HEK293 (cell line): Measurements from ENCODE around the gene ITPR2.
A peak's percentile ranks its signal among the peaks of the same experiment; 100 is the strongest.

Experiments used
- CTCF ChIA-PET: fragments of 350-600 bp; formaldehyde crosslinking; extraction: SDS; loops from one replicate; lab custom pipeline; 2021; ENCODE audit warnings: antibody characterized with exemption; lab: Yijun Ruan, JAX
- POLR2A ChIA-PET: fragments of 300-600 bp; formaldehyde crosslinking; extraction: SDS; loops from one replicate; lab custom pipeline; 2020; ENCODE audit warnings: antibody characterized with exemption, inconsistent platforms; lab: Yijun Ruan, JAX
- H3K27ac ChIP-seq: fragments of 200-500 bp; sonication (Bioruptor generic); 2 replicates; pipeline ENCODE4 v1.5.1; 2014; ENCODE audit warnings: low read depth, low read length, control low read depth, inconsistent platforms; ENCODE audit errors: extremely low read depth
- H3K36me3 ChIP-seq, 2 experiments: fragments of 200-500 bp in 1 of 2; sonication (Bioruptor generic) in 1 of 2; 1 replicate in 1 of 2; 2 replicates in 1 of 2; pipeline ENCODE4 v1.5.1; 2014 to 2017; ENCODE audit warnings: inconsistent platforms in 2 of 2, low read length in 2 of 2; ENCODE audit not compliant: control insufficient read depth in 2 of 2, insufficient read depth in 1 of 2
- H3K4me1 ChIP-seq: fragments of 200-500 bp; sonication (Bioruptor generic); 2 replicates; pipeline ENCODE4 v1.5.1; 2014; ENCODE audit warnings: mild to moderate bottlenecking, low read length, inconsistent platforms; ENCODE audit not compliant: control insufficient read depth, insufficient read depth
- H3K4me3 ChIP-seq: 2 replicates; pipeline ENCODE4 v1.5.1; 2011; ENCODE audit warnings: low read depth, mild to moderate bottlenecking, control low read depth, low read length, moderate library complexity
- H3K9me3 ChIP-seq: fragments of 200-500 bp; sonication (Bioruptor generic); 2 replicates; pipeline ENCODE4 v1.5.1; 2014; ENCODE audit warnings: low read depth, low read length, inconsistent platforms; ENCODE audit not compliant: control insufficient read depth, insufficient read depth
- BCL11A ChIP-seq: fragments of 450-650 bp; formaldehyde crosslinking; IDR thresholded peaks from 2 replicates; pipeline ENCODE4 v1.5.1; 2016; ENCODE audit warnings: low read depth, missing biosample characterization, missing genetic modification characterization
- BCL6B ChIP-seq: fragments of 450-650 bp; formaldehyde crosslinking; IDR thresholded peaks from 2 replicates; pipeline ENCODE4 v1.5.1; 2017; ENCODE audit warnings: missing biosample characterization, missing genetic modification characterization
- GLI2 ChIP-seq: fragments of 450-650 bp; formaldehyde crosslinking; IDR thresholded peaks from 2 replicates; pipeline ENCODE4; 2017; ENCODE audit warnings: missing biosample characterization, missing genetic modification characterization, low read depth, borderline replicate concordance
- GLIS2 ChIP-seq: fragments of 450-650 bp; formaldehyde crosslinking; IDR thresholded peaks from 2 replicates; pipeline ENCODE4 v1.5.1; 2016; ENCODE audit warnings: missing biosample characterization, missing genetic modification characterization
- HOXD13 ChIP-seq: sonication (generic); formaldehyde crosslinking; IDR thresholded peaks from 2 replicates; pipeline ENCODE4 v1.8.0; 2022; ENCODE audit warnings: missing genetic modification reagents, borderline replicate concordance
- INSM2 ChIP-seq: fragments of 450-650 bp; formaldehyde crosslinking; IDR thresholded peaks from 2 replicates; pipeline ENCODE4 v1.5.1; 2016; ENCODE audit warnings: missing biosample characterization, missing genetic modification characterization
- KLF17 ChIP-seq: fragments of 450-650 bp; formaldehyde crosslinking; IDR thresholded peaks from 2 replicates; pipeline ENCODE4 v1.5.1; 2016; ENCODE audit warnings: missing biosample characterization, missing genetic modification characterization
- ZBTB48 ChIP-seq: fragments of 450-650 bp; formaldehyde crosslinking; IDR thresholded peaks from 2 replicates; pipeline ENCODE4 v1.5.1; 2016; ENCODE audit warnings: missing biosample characterization, missing genetic modification characterization
- ZFP37 ChIP-seq: fragments of 450-650 bp; formaldehyde crosslinking; IDR thresholded peaks from 2 replicates; pipeline ENCODE4 v1.5.1; 2016; ENCODE audit warnings: missing biosample characterization, missing genetic modification characterization
- ZNF10 ChIP-seq: fragments of 450-650 bp; formaldehyde crosslinking; IDR thresholded peaks from 2 replicates; pipeline ENCODE4 v1.5.1; 2017; ENCODE audit warnings: missing biosample characterization, missing genetic modification characterization
- ZNF174 ChIP-seq: fragments of 450-650 bp; formaldehyde crosslinking; IDR thresholded peaks from 2 replicates; pipeline ENCODE4 v1.5.0; 2017; ENCODE audit warnings: missing biosample characterization, mild to moderate bottlenecking, missing genetic modification characterization
- ZNF24 ChIP-seq: fragments of 450-650 bp; formaldehyde crosslinking; IDR thresholded peaks from 2 replicates; pipeline ENCODE4 v1.5.1; 2016; ENCODE audit warnings: missing biosample characterization, missing genetic modification characterization
- ZNF398 ChIP-seq: fragments of 450-650 bp; formaldehyde crosslinking; IDR thresholded peaks from 2 replicates; pipeline ENCODE4 v1.5.1; 2017; ENCODE audit warnings: missing biosample characterization, missing genetic modification characterization
- ZNF501 ChIP-seq: fragments of 450-650 bp; formaldehyde crosslinking; IDR thresholded peaks from 2 replicates; pipeline ENCODE4 v1.5.1; 2016; ENCODE audit warnings: missing biosample characterization, missing genetic modification characterization
- ZNF513 ChIP-seq: fragments of 450-650 bp; IDR thresholded peaks from 2 replicates; pipeline ENCODE4 v1.5.1; 2018; ENCODE audit warnings: missing biosample characterization, missing genetic modification characterization
- ZNF560 ChIP-seq: fragments of 450-650 bp; formaldehyde crosslinking; IDR thresholded peaks from 2 replicates; pipeline ENCODE4 v1.5.1; 2017; ENCODE audit warnings: missing biosample characterization, missing genetic modification characterization, borderline replicate concordance
- ZNF585B ChIP-seq: fragments of 450-650 bp; formaldehyde crosslinking; IDR thresholded peaks from 2 replicates; pipeline ENCODE4 v1.5.1; 2016; ENCODE audit warnings: missing biosample characterization, missing genetic modification characterization
- ZNF785 ChIP-seq: fragments of 450-650 bp; formaldehyde crosslinking; IDR thresholded peaks from 2 replicates; pipeline ENCODE4 v1.5.1; 2016; ENCODE audit warnings: missing biosample characterization, missing genetic modification characterization
- ZNF830 ChIP-seq: fragments of 450-650 bp; IDR thresholded peaks from 2 replicates; pipeline ENCODE4 v1.5.0; 2018; ENCODE audit warnings: missing biosample characterization, missing genetic modification characterization, low read depth, mild to moderate bottlenecking, moderate library complexity

The ITPR2 gene

GRCh38 chr12:26493656-26494055, 339.3 kb downstream of the ITPR2 start:
- H3K9me3 ChIP-seq, result no peaks in the 10 kb centered on the region
- TF ChIP-seq ZBTB48 (tag by site-specific recombination), result no peak
- 0 out of 2 replicates have a peak, but pooled peaks have one; percentile 16 for TF ChIP-seq BCL6B
- no peak overlapping the region for H3K27ac ChIP-seq
- ChIA-PET CTCF (interaction anchor here (0.7 to 1.0 kb wide), 3 partner anchors 10 to 1057 kb away, joined by 3 to 4 read pairs (median 3); no protein-coding TSS in a partner anchor), POLR2A (no interaction called here)
- no peaks in the 10 kb centered on the region for H3K4me1 ChIP-seq
- H3K36me3 ChIP-seq, result no peaks in the 10 kb centered on the region
- no peak overlapping the region for H3K4me3 ChIP-seq

GRCh38 chr12:26492406-26492805, 340.6 kb downstream of the ITPR2 start:
- no peaks in the 10 kb centered on the region for H3K36me3 ChIP-seq
- TF ChIP-seq ZNF585B (tag by site-specific recombination), result no peak
- no peak for TF ChIP-seq ZNF398
- TF ChIP-seq ZNF830 (tag by site-specific recombination), result no peak
- TF ChIP-seq ZNF24 (tag by site-specific recombination), result no peak
- no peak for TF ChIP-seq KLF17 (tag by site-specific recombination)
- TF ChIP-seq ZNF10 (tag by site-specific recombination), result no peak
- TF ChIP-seq ZNF513 (tag by site-specific recombination), result no peak
- no peak for TF ChIP-seq BCL11A (tag by site-specific recombination)
- no peak for TF ChIP-seq GLIS2 (tag by site-specific recombination)
- TF ChIP-seq ZNF785 (tag by site-specific recombination), result no peak
- TF ChIP-seq ZNF560 (tag by site-specific recombination), result no peak
- no peak for TF ChIP-seq ZNF174
- no peak for TF ChIP-seq INSM2 (tag by site-specific recombination)
- TF ChIP-seq ZNF501 (tag by site-specific recombination), result no peak
- no peak for TF ChIP-seq GLI2 (tag by site-specific recombination)
- no peak for TF ChIP-seq ZFP37
- TF ChIP-seq HOXD13 (CRISPR knock-in tag), result no peak
- CTCF ChIA-PET, result no interaction called here
- no peaks in the 10 kb centered on the region for H3K4me1 ChIP-seq
- no peaks in the 10 kb centered on the region for H3K9me3 ChIP-seq
- POLR2A ChIA-PET, result no interaction called here
- H3K27ac ChIP-seq, result no peak overlapping the region
- H3K4me3 ChIP-seq, result no peak overlapping the region
